GM18867 (cell line): ENCODE measurements around the gene C1R.
"Not testable (repeated sequence)": the region's sequence is repeated elsewhere in the genome, so short reads cannot be mapped to it uniquely, and the experiment has no call there.

Source experiments
- ATAC-seq: cut with Tn5 transposase; IDR thresholded peaks from one replicate; pipeline ENCODE4 v1.9.1; 2021; ENCODE audit warnings: mild to moderate bottlenecking, moderate library complexity; ENCODE audit not compliant: unreplicated experiment

The C1R gene

DNA sequence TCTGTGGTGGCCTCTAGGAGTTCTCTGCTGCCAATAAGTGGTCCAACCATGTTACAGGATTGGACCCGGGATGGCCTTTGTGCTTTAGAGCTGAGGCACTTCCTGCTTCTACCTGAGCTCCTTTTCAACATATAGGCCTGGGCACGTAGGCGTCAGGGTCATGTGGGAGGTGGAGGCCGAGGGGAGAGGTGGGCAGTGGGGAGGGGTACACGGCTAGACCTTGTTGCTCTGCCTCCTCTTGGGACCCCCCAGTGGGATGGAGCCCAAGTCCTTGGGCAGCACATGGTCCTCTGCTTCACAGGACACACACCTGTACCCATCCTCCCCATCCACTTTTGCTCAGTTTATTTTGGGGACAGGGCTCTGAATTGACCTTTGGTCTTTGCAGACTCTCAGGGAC, 29.1 kb upstream of the C1R start:
- no peak for ATAC-seq

DNA sequence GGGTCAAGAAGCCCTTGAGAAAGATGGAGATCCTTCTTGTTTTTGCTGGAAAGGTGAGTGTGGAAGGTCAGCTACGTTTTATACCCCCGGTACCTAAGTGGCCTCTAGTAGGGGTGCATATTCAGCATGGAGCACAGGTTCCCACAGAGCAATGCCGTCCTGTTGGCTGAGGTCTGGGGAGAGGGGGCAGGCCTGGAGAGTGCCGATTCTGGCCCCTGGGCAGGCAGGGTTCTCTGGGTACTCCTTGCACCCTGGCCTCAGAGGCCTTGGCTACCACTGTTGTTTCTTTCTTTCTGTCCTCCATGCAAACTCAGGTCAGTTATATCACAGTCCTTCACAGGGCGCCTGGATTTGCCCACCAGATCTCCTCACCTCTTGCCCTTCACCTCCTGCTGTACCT, 27.9 kb upstream of the C1R start:
- ATAC-seq: no peak

DNA sequence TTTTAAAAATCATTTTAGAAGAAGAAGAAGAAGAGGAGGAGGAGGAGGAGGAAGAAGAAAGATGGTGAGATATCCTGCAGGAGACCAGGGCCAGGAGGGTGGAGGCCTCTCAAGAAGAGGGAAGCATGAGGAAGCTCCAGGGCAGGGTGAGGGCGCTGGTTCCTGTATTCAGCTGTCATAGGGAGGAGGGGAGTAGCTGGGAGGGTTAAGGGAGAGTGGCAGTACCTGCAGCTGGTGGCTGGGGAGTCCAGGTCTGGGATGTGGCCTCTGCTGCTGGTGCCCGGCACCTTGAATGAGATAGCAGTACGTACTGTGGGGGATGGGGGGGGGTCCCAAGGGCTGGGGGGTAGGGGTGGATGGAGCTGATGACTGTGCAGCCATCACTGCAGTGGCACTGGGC, 26.6 kb upstream of the C1R start:
- no peak for ATAC-seq

DNA sequence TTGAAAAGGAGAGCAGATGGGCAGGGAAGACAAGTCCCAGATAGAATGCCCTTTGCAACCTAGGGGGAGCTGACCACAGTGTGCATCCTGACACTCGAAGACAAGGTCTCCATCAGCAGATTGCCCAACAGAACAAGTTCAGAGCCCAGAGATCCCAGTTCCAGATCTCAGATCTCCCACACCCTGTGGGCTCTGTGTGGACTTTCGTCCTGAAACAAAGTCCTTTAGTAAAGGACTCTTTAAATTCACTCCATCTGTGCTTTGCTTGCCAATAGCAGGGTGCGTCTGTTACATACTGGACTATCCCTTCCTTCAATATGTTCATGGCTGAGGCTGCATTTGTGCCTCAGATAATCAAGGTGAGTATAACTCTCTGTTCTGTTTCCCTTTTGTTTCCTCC, 25.4 kb upstream of the C1R start:
- ATAC-seq: no peak

DNA sequence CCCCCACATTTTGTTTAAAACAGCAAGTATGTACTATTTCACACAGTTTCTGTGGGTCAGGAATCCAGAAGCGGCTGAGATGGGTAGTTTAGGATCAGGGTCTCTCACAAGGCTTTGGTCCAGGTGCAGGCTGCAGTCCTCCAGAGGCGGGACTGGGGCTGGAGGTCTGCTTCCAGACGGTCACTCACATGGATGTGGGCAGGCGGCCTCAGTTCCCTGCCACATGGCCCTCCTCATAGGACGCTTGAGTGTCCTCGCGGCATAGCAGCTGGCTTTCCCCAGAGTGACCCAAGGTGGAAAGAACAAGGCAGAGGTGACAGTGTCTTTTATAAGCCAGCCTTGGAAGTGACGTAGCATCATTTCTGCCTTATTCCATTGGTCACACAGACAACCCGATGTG, 24.7 kb upstream of the C1R start:
- no peak for ATAC-seq

DNA sequence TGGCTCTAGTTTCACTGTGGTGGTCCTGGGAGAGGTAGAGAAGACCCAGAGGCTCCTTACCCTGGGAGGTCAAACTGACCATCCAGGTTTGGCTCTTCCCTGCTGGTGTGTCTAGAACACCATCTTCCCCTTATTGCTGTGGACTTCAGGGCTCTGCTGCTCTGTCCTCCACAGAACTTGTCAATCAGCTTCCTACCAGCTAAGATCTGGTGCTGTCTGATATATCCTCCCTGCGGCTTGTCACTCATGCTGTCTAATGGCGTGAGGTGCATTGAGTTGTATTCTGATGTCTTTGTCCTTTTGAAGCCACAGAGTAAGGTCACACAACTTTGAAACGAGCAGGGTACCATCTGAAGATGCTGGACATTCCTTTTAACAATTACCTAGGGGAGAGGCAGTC, 24.0 kb upstream of the C1R start:
- no peak for ATAC-seq

DNA sequence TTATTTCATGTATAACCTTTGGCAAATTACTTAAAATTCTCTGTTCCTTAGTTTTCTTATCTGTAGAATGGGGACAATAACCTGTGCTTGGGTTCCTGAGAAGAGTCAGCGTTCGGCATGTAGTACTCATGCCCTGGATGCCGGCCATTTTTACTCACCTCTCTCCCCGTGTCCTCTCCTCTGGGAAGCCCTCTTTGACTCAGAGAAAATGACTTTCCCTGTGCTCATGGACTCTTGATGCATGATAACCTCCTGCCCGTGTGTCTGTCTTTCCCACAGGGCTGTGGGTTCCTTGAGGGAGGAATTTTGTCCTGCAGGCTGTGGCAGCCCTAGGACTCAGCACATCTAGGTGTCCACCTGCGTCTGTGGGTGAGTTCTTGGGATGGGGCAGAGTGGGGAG, 22.6 kb upstream of the C1R start:
- no peak for ATAC-seq

DNA sequence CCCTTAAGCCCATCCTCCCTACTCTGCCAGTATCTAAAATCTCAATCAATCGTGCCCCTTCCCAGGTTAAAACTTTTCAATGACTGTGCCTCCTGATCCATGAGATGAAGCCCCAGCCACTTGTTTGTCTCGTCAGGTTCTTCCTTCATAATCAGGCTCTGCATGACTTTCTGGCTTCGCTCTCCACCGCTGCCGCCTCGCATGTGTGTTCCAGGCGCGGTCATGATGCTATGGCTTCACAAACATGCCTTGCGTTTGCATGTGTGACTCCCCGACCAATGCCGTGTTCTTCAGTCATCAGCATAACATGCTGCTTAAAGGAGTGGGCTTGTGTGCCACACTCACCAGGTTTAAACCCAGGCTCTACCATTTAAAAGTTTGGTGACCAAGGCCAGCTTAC, 21.8 kb upstream of the C1R start:
- no peak for ATAC-seq

DNA sequence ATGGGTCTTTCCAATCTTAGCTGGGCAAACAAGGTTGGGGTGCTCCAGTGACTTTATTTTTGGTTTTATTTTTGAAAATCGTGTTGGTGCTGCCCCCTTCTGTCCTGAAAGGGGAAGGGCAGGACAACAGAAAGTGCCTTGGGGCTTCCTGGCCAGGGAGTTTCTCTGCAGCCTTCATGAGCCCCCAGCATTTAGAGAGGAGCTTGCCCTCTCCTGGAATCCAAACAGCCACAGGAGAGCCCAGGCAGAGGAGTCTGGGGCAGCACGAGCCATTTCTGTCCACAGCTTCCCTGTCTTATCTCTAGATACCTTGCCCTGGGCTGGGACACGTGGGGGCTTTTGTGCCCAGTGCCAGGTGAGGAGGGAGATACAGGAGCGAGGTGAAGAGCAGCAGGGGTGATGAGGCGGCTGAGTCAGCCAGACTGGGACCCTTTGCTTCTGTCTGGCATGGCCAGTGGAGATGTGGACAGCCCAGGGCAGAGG, 21.2 kb upstream of the C1R start:
- no peak for ATAC-seq

DNA sequence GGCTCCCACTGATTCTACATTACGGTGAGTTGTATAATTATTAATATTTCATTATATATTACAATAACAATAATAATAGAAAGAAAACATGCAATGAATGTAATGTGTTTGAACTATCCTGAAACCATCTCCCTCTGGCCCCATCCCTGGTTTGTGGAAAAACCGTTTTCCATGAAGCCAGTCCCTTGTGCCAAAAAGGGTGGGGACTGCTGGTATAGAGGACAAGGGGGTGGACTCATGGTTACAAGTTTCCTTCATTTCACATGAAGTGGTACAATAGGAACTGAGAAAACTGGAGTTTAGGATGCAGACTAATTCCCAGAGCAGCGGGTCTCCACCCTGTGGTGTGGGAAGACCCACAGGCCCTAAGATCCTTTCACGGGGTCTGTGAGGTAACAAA, 19.8 kb upstream of the C1R start:
- ATAC-seq: no peak

DNA sequence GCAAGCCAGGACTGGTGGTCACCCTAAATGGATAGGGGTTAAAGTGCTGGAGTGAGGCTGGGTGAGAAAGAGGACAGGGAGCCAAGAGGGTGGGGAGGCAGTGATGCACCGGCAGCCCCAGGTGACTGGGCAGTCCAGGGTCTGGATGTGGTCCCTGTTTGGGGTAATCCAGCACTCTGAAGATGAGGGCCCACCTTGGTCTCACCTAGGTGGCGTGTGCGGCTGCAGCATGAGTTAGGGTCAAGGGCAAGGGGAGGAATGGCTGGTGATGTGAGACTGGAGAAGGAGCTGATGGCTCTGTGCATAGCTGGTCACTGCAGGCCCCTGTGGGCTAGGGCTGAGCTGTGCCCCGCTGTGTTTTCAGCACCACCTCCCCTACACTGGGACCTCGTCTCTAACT, 18.4 kb upstream of the C1R start:
- ATAC-seq: no peak

DNA sequence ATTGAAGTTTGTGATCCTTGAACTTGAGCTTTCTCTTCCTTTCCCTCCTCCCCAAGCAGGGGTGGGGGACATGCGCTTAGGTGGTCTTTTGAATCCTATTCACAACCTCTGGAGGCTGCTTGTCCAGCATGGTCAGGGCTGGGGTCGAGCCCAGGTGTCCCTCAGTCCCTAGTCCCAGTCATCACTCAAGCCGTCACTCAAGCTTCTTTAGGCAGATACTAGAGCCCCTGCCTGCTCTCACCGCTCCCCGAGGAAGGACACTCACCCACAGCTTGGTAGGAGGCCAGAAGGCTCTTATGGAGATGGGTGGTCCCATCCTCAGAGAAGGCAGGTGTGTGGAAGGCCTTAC, 17.3 kb upstream of the C1R start:
- no peak for ATAC-seq

DNA sequence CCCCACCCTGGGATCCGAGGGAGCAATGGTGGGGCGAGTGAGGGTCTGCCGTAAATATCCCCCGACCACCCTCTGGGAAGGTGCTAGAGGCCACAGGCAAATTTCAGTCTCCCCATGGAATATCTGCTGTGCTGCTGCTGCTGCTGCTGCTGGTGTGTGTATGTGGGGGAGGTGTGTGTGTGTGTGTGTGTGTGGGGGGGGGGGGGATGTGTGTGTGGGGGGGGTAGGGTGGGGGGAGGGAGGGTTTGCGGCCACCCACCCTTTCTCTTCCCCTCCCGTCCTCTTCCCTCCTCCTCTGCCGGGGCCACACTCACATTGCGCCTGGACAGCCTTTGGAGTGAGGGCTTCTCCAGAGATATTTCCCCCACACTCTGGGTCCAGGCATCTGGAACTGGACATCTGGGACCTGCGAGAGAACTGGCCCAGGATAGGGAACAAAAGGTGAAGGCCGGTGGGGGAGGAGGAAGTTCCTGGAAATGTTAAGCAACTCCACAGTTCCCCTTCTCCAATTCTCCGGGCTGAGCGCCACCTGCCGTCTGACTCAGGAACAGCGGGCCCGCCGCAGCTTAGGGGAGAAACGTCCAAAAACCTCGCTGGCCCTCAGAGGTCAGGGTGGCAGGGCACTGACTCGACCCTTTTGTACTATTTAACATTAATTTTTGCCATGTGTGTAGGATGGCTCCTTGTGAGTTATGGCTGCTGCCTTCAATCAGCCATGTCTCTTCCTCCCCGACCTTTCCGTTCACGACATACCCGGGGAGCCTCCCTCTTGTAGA, 16.7 kb upstream of the C1R start, which contains the start of gene C1RL:
C1RL (minus strand) TSS at position 419 of the 776 bp plus-strand sequence; CDS start at position 385, 34 bp downstream.
- ATAC-seq: peak; percentile 46

DNA sequence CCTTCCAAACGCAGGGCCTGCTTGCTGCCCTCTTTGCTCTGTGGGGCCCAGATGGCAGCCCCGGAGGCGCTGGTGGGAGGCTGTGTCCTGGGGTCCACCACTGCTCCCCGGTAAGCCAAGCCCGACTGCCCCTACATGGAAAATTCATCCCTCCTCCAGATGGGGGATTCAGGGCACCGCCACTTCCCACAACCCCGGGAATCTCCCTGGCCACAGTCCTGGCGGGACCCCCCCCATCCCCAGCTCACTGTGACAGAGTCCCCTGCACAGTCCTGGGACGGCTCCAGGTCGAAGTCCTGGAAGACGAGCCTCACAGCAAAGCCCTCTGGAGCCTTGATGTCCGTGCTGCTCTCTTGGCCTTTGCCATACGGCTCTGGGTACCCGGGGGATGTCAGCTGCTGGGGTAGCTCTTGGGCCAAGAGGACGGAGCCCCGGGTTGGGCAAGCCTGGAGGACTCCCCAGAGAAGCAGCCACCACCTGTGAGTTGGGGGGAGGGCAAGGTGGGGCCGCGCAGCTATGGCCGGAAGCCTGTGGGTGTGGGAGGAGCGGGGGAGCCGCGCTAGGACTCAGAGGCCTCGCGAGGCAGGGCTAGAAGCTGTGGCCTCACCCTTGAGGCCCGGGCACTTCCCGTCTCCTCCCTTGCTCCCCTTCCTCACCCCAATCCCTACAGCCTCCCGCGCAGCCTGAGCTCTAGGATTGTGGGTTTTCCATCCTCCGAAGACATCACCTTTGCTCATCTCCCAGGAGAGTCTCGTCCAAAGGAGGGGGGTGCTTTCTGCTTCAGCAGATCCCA, 16.0 kb upstream of the C1R start:
- peak; percentile 89 for ATAC-seq

DNA sequence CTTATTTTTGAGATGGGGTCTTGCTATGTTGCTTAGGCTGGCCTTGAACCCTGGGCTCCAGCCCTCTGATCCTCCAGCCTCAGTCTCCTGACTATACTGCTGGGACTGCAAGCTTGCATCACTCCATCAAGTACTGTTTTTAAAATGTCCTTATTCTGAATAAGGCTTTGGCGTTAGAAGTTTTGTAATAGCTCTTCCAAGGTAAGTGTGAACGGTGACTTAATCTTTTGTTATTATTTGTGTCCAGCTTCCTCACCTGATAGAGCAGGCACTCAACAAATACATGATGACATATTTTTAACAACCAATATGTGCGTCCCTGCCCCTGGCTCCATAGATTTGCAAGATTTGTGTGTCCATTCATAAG, 15.4 kb upstream of the C1R start:
- no peak for ATAC-seq

DNA sequence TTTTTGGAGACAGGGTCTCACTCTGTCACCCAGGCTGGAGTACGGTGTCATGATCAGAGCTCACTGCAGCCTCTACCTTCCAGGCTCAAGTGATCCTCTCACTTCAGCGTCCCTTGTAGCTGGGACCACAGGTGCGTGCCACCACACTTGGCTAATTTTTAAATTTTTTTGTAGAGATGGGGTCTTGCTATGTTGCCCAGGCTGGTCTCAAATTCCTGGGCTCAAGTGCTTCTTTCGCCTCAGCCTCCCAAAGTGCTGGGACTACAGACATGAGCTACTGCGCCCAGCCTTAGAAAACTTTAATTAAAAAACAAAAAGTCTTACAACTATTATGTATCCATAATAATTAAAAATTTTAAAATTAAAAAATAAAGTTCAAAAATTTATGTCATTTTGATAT, 14.9 kb upstream of the C1R start:
- ATAC-seq: not testable (repeated sequence)

DNA sequence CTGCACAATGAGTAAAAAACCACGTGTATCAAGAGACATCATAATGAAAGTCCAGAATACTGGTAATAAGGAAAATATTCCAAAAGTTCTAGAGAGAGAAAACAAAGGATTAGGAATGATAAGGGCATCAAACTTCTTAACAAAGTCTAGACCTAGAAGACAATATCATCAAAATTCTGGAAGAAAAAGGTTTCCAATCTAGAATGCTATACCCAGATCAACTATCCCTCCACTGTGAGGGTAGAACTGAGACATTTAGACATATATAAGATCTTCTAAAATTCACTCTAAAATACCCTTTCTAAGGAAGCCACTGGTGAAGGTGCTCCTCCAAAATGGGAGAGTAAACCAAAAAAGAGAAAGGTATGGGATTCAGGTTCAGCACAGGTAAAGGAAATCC, 13.8 kb upstream of the C1R start:
- ATAC-seq: no peak

DNA sequence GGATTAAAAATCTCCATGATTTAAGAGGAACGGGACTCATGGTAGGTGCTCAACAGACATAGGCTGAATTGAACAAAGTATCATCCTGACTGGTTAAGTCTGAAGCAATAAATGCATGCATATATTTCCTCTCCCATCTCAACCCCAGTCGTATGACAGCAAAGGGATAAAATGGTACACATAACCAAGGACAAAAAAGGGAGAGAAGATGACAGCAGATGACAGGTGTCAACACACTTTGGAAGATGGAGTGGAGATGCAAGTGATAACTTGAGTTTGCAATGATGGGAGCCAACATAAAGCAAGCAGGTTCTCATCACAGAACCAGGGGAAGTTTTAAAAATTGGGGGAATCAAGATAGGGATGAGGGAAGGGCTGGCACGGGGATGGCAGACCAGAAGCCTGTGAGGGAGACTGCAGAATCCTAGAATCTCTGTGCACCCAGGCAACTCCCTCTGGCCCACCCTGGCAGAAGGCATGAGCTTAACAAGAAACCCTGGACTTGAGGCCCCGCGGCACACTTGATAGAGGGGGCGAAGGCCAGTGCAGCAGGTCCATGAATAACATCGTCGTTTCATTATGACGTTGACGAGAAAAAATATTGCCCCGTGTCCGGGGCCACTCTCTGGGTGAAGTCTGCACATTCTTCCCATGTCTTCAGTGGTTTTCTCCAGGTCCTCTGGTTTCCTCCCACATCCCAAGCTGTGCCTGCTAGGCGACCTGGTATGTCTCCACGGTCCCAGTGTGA, 11.8 kb upstream of the C1R start:
- no peak for ATAC-seq

DNA sequence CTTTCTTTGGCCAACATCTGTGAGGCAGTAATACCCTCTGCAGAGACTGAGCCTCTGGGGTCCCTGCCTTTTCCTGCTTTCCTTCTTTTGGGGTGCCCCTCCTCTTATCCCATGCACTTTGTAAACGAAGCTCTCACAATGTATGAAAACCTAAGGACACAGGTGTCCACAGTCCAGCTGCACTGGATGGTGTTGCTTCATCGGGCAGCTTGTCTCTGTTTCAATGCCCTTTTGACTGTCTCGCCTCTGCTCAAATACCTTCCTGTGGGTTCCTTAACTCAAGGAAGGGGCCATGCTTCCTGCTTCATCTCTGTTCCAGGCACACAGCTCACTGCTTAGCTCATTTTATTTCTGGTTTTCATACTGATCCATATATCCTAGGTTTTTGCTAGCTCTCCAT, 10.3 kb upstream of the C1R start:
- no peak for ATAC-seq

DNA sequence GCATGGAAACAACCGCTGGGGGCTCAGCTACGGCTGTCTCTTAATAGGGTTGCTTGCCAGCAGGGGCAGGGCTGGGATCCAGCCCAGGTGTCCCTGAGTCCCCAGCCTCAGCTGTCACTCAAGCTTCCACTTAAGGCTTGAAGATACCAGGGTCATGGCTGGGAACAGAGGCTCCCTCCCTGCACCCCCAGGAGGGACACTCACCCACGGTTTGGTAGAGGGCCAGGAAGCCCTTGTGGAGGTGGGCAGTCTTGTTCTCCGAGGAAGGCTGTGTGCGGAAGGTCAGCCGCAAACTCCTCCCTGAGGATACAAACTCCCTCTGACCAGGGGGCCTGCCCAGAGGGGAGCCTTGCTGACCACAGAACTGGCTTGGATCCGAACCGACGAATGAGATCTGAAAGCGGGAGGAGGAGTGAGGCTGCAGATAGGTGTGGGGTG, 9.5 kb upstream of the C1R start:
- no peak for ATAC-seq

DNA sequence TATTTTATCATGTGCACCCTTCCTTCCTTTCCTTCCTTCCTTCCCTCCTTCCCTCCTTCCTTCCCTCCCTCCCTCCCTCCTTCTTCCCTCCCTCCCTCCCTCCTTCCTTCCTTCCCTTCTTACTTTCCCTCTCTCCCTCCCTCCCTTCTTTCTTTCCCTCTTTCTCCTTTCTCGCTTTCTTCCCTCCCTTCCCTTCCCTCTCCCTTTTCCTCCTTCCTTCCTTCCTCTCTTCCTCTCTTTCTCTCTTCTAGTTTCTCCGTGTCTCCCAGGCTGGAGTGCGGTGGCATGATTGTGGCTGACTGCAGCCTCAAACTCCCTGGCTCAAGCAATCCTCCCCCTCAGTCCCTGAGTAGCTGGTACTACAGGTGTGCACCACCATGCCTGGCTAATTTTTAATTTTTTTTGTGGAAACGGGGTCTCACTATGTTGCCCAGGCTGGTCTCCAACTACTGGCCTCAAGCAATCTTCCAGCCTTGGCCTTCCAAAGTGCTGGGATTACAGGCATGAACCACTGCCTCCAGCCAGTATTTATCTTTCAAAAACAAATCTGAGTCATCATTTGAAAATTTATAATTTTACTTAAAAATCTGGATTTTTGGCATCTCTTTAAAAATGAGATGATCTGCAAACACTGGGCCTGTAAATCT, 8.9 kb upstream of the C1R start:
- no peak for ATAC-seq
